ENCODE results near the gene RBM47. TPM values are rescaled to one million over a fixed set of nuclear protein-coding genes. Genes with fewer than 3 reads are reported as not detected.
A peak's percentile ranks its signal among the peaks of the same experiment; 100 is the strongest.
"Not testable (repeated sequence)": the region's sequence is repeated elsewhere in the genome, so short reads cannot be mapped to it uniquely, and the experiment has no call there.

The RBM47 gene
- total and polyA plus RNA-seq, 8 donors, result 21.9 to 110 (median 28.0) TPM

DNA sequence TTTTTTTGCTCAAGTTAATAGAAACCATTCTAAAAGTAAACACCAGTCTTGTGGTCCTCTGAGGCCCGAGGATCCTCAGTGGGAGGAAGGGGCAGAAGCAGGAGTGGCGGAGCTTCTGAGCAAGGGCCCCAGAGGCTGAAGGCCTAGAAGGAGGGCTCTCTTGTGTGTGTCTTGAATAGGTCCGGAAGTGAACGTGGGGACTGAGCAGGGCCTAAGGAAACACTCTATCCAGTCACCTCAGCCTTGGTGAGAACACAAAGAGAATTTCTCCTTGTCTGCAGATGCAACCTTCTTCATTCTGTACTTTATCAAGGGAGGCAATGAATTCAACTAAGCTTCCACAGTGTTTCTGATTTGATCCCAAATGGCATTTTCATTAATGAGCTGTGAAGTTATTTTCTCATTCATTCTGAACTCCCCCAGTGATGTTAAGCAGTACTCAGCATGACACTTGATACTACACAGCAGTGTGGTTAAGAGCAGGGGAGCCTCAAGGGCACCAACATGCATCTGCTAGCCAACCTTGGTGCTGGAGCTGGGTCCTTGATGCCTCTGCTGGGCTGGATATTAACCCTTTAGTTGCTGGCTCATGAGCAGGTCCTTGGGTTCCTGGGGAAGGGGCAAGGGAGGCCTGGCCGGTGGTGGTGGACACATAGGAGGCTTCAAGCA is 64.7 kb downstream of the RBM47 start:
- H3K36me3 ChIP-seq, result peaks cover 0 to 4% of the 10 kb centered on the region in 2 donors
- H3K9me3 ChIP-seq, result no peaks in the 10 kb centered on the region
- TF ChIP-seq, protein P1, sequence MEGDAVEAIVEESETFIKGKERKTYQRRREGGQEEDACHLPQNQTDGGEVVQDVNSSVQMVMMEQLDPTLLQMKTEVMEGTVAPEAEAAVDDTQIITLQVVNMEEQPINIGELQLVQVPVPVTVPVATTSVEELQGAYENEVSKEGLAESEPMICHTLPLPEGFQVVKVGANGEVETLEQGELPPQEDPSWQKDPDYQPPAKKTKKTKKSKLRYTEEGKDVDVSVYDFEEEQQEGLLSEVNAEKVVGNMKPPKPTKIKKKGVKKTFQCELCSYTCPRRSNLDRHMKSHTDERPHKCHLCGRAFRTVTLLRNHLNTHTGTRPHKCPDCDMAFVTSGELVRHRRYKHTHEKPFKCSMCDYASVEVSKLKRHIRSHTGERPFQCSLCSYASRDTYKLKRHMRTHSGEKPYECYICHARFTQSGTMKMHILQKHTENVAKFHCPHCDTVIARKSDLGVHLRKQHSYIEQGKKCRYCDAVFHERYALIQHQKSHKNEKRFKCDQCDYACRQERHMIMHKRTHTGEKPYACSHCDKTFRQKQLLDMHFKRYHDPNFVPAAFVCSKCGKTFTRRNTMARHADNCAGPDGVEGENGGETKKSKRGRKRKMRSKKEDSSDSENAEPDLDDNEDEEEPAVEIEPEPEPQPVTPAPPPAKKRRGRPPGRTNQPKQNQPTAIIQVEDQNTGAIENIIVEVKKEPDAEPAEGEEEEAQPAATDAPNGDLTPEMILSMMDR (IDR thresholded peaks at IDR 0.05), result no peak
- ATAC-seq, result peak; percentile 54
- H3K27me3 ChIP-seq, result no peaks in the 10 kb centered on the region
- H3K27ac ChIP-seq, result peak overlapping the region in 1 of 2 donors; percentile 78
- no peak for DNase-seq
- H3K4me1 ChIP-seq, result peaks cover 9 to 63% of the 10 kb centered on the region in 2 donors
- no peak overlapping the region for H3K4me3 ChIP-seq
- intact Hi-C loops (cut with DNase I), result no loop called here

DNA sequence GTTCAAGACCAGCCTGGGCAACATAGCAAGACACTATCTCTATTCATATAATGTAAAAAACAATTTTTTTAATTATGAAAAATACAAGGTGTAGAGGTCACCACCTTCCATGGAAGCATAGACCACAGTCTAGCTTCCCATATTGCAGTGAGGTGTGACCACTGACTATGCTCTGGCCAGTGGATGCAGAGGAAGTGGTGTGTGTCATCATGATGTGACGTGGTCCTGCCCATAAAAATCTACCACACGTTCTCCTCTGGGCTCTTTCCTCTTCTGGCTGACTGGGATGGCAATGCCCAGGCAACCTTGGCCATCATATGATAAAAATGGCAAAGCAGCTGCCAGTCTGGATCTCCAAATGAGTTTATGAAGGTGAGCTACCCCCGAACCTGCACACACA is 65.7 kb downstream of the RBM47 start:
- ATAC-seq (peak; percentile 54), DNase-seq (peak in 1 of 4 donors; percentile 62)
- TF ChIP-seq, protein P1 (IDR thresholded peaks at IDR 0.05), result no peak
- peaks cover 12 to 72% of the 10 kb centered on the region in 2 donors for H3K4me1 ChIP-seq
- intact Hi-C loops (cut with DNase I), result no loop called here
- no peaks in the 10 kb centered on the region for H3K36me3 ChIP-seq
- no peak overlapping the region for H3K4me3 ChIP-seq
- no peaks in the 10 kb centered on the region for H3K9me3 ChIP-seq
- no peaks in the 10 kb centered on the region for H3K27me3 ChIP-seq
- peak overlapping the region in 1 of 2 donors; percentile 78 for H3K27ac ChIP-seq

DNA sequence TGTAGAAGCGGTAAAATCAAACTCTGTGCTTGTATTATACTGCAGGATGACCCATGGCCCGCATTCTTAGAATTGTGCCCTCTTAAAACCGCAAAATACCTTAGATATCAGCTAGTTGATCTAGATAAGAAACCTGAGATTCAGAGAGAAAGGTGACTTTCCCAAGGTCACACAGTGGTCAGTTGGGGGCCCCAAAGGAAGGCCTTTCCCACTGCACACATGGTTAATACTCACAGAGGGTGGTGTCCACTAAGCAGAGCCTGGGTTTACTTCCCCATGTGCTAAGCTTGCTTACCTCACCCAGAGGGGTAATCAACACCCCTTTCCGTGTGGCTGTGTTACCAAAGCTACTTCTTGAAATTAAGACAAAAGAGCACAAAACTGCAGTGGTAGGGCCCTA is 66.3 kb downstream of the RBM47 start:
- peak overlapping the region; percentile 10 to 78 for H3K27ac ChIP-seq
- peaks cover 12 to 78% of the 10 kb centered on the region in 2 donors for H3K4me1 ChIP-seq
- intact Hi-C loops (cut with DNase I), result no loop called here
- peak; percentile 35 for ATAC-seq
- no peak for DNase-seq
- H3K27me3 ChIP-seq, result no peaks in the 10 kb centered on the region
- no peaks in the 10 kb centered on the region for H3K36me3 ChIP-seq
- H3K4me3 ChIP-seq, result no peak overlapping the region
- TF ChIP-seq, protein P1 (IDR thresholded peaks at IDR 0.05), result no peak
- no peaks in the 10 kb centered on the region for H3K9me3 ChIP-seq

DNA sequence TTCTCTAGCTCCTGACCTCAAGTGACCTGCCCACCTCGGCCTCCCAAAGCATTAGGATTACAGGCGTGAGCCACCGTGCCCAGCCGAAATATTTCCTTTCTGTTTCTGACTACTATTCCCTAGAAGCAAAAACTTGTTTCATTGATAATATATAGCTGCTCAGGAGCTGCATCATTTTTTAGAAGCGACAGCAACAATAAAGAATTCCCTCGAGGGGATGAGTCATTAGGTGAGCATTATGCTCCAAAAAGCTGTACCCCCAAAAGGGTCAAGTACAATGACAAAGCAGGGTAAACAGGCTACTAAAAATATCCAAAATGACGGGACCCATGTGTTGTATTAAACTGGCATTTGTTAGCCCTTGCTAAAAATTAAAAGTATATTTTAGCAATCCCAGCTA is 67.0 kb downstream of the RBM47 start:
- no peak for DNase-seq
- TF ChIP-seq, protein P1 (IDR thresholded peaks at IDR 0.05), result no peak
- no peak for ATAC-seq
- H3K36me3 ChIP-seq, result no peaks in the 10 kb centered on the region
- H3K9me3 ChIP-seq, result no peaks in the 10 kb centered on the region
- H3K4me1 ChIP-seq, result peaks cover 12 to 86% of the 10 kb centered on the region in 2 donors
- H3K27ac ChIP-seq, result peak overlapping the region; percentile 10 to 78
- intact Hi-C loops (cut with DNase I), result no loop called here
- H3K4me3 ChIP-seq, result no peak overlapping the region
- H3K27me3 ChIP-seq, result no peaks in the 10 kb centered on the region

DNA sequence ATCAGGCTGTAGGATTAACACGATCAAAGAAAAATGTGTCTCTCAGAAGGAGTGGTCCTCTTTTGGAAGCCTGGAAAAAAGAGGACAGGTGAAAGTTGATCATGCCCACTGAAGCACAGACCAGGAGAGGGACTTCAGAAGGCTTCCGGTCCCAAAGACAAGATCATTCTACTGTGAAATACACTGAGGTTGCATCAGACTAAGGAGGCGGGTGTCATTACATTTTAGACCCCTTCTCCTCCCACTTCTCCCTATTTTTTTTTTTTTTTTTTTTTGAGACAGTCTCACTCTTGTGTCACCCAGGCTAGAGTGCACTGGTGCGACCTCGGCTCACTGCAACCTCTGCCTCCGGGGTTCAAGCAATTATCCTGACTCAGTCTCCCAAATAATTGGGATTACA is 67.5 kb downstream of the RBM47 start:
- H3K27ac ChIP-seq, result peak overlapping the region in 1 of 2 donors; percentile 78

DNA sequence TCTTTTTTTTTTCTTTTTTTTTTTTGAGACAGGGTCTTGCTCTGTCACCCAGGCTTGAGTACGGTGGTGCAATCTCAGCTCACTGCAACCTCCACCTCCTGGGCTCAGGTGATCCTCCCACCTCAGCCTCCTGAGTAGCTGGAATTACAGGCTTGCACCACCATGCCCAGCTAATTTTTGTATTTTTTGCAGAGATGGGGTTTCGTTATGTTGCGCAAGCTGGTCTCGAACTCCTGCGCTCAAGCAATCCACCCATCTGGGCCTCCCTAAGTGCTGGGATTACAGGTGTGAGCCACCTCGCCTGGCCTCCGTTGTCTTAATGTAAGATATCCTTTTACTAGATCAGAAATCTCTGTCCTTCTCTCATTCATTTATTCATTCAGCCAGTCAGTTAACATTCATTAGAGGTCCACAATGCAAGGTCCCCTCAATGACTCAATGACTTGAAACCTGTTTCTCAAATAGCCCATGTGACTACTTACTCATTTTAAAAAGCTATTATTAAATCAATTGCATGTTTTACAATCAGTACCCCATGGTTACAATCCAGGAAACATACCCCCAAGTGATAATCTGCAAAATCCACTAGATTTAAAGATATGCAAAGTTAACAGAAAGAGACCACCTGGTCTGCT is 68.0 kb downstream of the RBM47 start:
- peaks cover 12 to 94% of the 10 kb centered on the region in 2 donors for H3K4me1 ChIP-seq
- H3K36me3 ChIP-seq; ATAC-seq; intact Hi-C loops (cut with DNase I); H3K4me3 ChIP-seq; H3K27me3 ChIP-seq; DNase-seq; H3K9me3 ChIP-seq: not testable (repeated sequence)
- H3K27ac ChIP-seq, result peak overlapping the region in 1 of 2 donors; percentile 78

More for the DNA sequence above, 67.5 kb downstream of the RBM47 start:
- intact Hi-C loops (cut with DNase I), result no loop called here
- no peak for DNase-seq
- no peaks in the 10 kb centered on the region for H3K9me3 ChIP-seq
- H3K27me3 ChIP-seq, result no peaks in the 10 kb centered on the region
- ATAC-seq, result no peak
- H3K4me1 ChIP-seq, result peaks cover 12 to 90% of the 10 kb centered on the region in 2 donors
- H3K36me3 ChIP-seq, result no peaks in the 10 kb centered on the region
- H3K4me3 ChIP-seq, result no peak overlapping the region
- TF ChIP-seq, protein P1 (IDR thresholded peaks at IDR 0.05), result no peak
